Activated CD4-positive, alpha-beta T cell treated with anti-CD3 and anti-CD28 coated beads, Interleukin-2, amount 50 U/mL, for 1 hour (primary cell): Measurements from ENCODE around the gene TINAG.

Experiments used
- DNase-seq: peaks from one replicate; pipeline ENCODE4 v3.0.0-alpha.2; 2020

The TINAG gene

GRCh38 chr6:54431466-54431865, 123.2 kb downstream of the TINAG start:
- DNase-seq, result no peak
